Colonic mucosa (tissue), 4 donors: ENCODE data around the gene GRK5. TPM values are rescaled to one million over a fixed set of nuclear protein-coding genes. Genes with fewer than 3 reads are reported as not detected.

Experiments used
- DNase-seq: peaks from one replicate; pipeline ENCODE4 v3.0.0-alpha.2; 2020
- H3K27ac ChIP-seq: fragments of 200-600 bp; one replicate; pipeline ENCODE4 v1.8.0; 2021
- H3K27me3 ChIP-seq: fragments of 200-600 bp; one replicate; pipeline ENCODE4 v1.8.0; 2021
- H3K36me3 ChIP-seq: fragments of 200-600 bp; one replicate; pipeline ENCODE4 v1.8.0; 2021
- H3K4me1 ChIP-seq: fragments of 200-600 bp; one replicate; pipeline ENCODE4 v1.8.0; 2021; ENCODE audit warnings: mild to moderate bottlenecking
- H3K4me3 ChIP-seq: fragments of 200-600 bp; one replicate; pipeline ENCODE4 v1.8.0; 2021
- H3K9ac ChIP-seq, 2 donors: one replicate each; pipeline ENCODE4 v1.7.0; 2013; ENCODE audit warnings: control low read depth in 2 of 2, low read depth in 2 of 2, low read length in 2 of 2
- H3K9me3 ChIP-seq: fragments of 200-600 bp; one replicate; pipeline ENCODE4 v1.8.0; 2021
- CTCF ChIP-seq: fragments of 200-600 bp; IDR thresholded peaks from one replicate; pipeline ENCODE4 v1.8.0; 2022; ENCODE audit warnings: antibody characterized with exemption, mild to moderate bottlenecking
- intact Hi-C: fragments of 100-400 bp; cut with DNase I; formaldehyde crosslinking; loops from one replicate; pipeline ENCODE4 v1.14.1; 2022
- total RNA-seq, 2 donors: library from RNA; stranded (reverse); fragmentation: NEBNext Ultra II Directional in 1 of 2; extraction: Animal tissue kit (Norgen Biotek cat#: 25700) in 1 of 2; gene quantifications; one replicate each; pipeline ENCODE4 v1.2.1, GENCODE V29; 2021
- donor health status: healthy.
- donor health status: DM: no; HTN: no; CAD: no.
- donor health status: DM: no; HTN: no; CAD: no.

The GRK5 gene
- total RNA-seq, 2 donors from 2014 or later: 4.6 to 12.7 TPM

GRCh38 chr10:119469846-119470245 is 262.5 kb downstream of the GRK5 start:
- Histone ChIP-seq H3K9ac (no peak overlapping the region), H3K36me3 (no peaks in the 10 kb centered on the region), H3K9me3 (no peaks in the 10 kb centered on the region), H3K4me3 (no peak overlapping the region), H3K27ac (no peak overlapping the region), H3K4me1 (no peaks in the 10 kb centered on the region), H3K27me3 (no peaks in the 10 kb centered on the region)
- no peak for DNase-seq
- intact Hi-C loops: no loop called here
- no peak for TF ChIP-seq CTCF

GRCh38 chr10:119470920-119471702 is 263.7 kb downstream of the GRK5 start:
- Histone ChIP-seq H3K4me3 (no peak overlapping the region), H3K4me1 (no peaks in the 10 kb centered on the region), H3K36me3 (no peaks in the 10 kb centered on the region), H3K27ac (no peak overlapping the region), H3K9me3 (no peaks in the 10 kb centered on the region), H3K27me3 (no peaks in the 10 kb centered on the region), H3K9ac (no peak overlapping the region)
- DNase-seq: no peak
- intact Hi-C loops: no loop called here
- TF ChIP-seq CTCF: no peak

DNA sequence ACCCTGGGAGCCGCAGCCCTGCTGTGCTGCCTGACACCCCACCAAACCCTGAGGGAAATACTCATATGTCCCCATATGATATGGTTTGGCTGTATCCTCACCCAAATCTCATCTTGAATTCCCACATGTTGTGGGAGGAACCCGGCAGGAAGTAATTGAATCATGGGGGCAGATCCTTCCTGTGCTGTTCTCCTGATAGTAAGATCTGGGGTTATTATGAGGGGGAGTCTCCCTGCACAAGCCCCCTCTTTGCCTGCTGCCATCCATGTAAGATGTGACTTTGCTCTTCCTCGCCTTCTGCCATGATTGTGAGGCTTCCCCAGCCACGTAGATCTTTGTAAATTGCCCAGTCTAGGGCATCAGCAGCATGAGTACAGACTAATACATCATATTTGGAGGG is 266.4 kb downstream of the GRK5 start:
- intact Hi-C loops: no loop called here
- H3K27me3 ChIP-seq: no peaks in the 10 kb centered on the region
- no peak overlapping the region for H3K9ac ChIP-seq
- no peaks in the 10 kb centered on the region for H3K4me1 ChIP-seq
- H3K9me3 ChIP-seq: no peaks in the 10 kb centered on the region
- no peak overlapping the region for H3K27ac ChIP-seq
- no peaks in the 10 kb centered on the region for H3K36me3 ChIP-seq
- no peak for DNase-seq
- TF ChIP-seq CTCF: no peak
- H3K4me3 ChIP-seq: no peak overlapping the region

DNA sequence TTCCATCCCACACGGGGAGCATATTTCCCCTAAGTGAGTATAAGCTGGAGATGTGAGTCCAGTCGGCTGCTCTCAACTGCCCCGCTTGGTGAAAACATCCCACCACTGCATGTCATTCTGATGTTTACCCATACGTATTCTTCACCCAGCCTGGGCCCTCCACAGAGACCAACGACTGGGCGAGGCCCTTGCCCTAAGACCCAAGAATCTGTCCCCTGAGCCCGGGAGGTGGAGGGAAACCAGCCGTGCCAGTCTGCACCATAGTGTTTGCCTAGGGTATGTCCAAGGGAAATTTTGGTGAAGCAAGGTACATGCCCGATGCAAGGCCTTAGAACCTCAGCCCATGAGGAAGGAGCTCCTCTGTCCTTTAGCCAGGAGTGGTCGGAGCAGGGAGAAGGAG is 267.2 kb downstream of the GRK5 start:
- H3K9me3 ChIP-seq: no peaks in the 10 kb centered on the region
- no peak for DNase-seq
- TF ChIP-seq CTCF: no peak
- intact Hi-C loops: no loop called here
- H3K27ac ChIP-seq: no peak overlapping the region
- H3K9ac ChIP-seq: no peak overlapping the region
- no peak overlapping the region for H3K4me3 ChIP-seq
- no peaks in the 10 kb centered on the region for H3K36me3 ChIP-seq
- no peaks in the 10 kb centered on the region for H3K4me1 ChIP-seq
- no peaks in the 10 kb centered on the region for H3K27me3 ChIP-seq

DNA sequence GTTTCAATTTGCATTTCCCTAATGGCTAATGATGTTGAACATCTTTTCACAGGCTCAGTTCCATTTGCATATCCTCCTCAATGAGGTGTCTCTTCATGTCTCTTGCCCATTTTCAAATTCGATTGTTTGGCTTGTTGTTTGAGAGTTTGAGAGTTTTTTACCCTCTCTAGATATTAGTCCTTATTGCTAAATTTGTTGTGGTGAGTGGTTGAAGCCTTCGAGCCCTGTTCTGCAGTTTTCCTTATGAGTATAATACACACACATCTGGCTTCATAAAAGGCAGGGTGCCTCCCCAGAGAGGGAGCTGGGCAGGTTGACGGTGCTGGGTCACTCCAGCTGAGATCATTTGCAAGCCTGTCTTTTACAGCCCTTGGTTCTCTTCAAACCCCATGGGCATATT is 270.1 kb downstream of the GRK5 start:
- intact Hi-C loops: no loop called here
- Histone ChIP-seq H3K4me1 (no peaks in the 10 kb centered on the region), H3K36me3 (no peaks in the 10 kb centered on the region), H3K9ac (no peak overlapping the region), H3K9me3 (no peaks in the 10 kb centered on the region), H3K4me3 (no peak overlapping the region), H3K27ac (no peak overlapping the region), H3K27me3 (no peaks in the 10 kb centered on the region)
- no peak for DNase-seq
- TF ChIP-seq CTCF: no peak
